ENCODE data around the gene ZNF384. TPM values are rescaled to one million over a fixed set of nuclear protein-coding genes. Genes with fewer than 3 reads are reported as not detected.

Gene ZNF384
- total RNA-seq, 1 experiment from 2014 or later, result 88.0 TPM

- Histone ChIP-seq H2AFZ (ENCODE audit: low read length) (no peak overlapping the region), H3K79me2 (ENCODE audit: insufficient read depth, low read length) (no peaks in the 10 kb centered on the region), H2BK15ac (ENCODE audit: low read depth, low read length) (no peak overlapping the region), H3K9me3 (ENCODE audit: control insufficient read depth, low read depth, low read length) (no peaks in the 10 kb centered on the region), H4K8ac (replicated peaks; ENCODE audit: insufficient read length, low read depth, low read length) (no peak overlapping the region), H3K4me2 (ENCODE audit: insufficient read depth, insufficient read length, low read length) (no peak overlapping the region), H3K4me1 (ENCODE audit: insufficient read depth, low read length) (no peaks in the 10 kb centered on the region), H3K27ac (ENCODE audit: insufficient read length, low read depth, low read length) (no peak overlapping the region), H2BK5ac (ENCODE audit: insufficient read length, low read length) (no peak overlapping the region), H3K79me1 (ENCODE audit: insufficient read depth, low read depth, low read length, poor library complexity, severe bottlenecking) (no peaks in the 10 kb centered on the region), H4K5ac (ENCODE audit: insufficient read length, low read depth, low read length) (no peak overlapping the region), H3K4ac (ENCODE audit: low read depth, low read length) (no peak overlapping the region), H3K23me2 (ENCODE audit: insufficient read length, low read depth, low read length, poor library complexity, severe bottlenecking) (no peaks in the 10 kb centered on the region), H2BK20ac (ENCODE audit: low read depth, low read length, poor library complexity, severe bottlenecking) (no peak overlapping the region), H3K56ac (ENCODE audit: insufficient read length, low read depth, low read length) (no peak overlapping the region), H3K18ac (ENCODE audit: insufficient read length, low read depth, low read length) (no peak overlapping the region), H2AK5ac (ENCODE audit: insufficient read length, low read length) (no peak overlapping the region), H3K27me3 (ENCODE audit: insufficient read depth, low read length) (no peaks in the 10 kb centered on the region), H2BK12ac (ENCODE audit: insufficient read length, low read depth, low read length) (no peak overlapping the region), H4K20me1 (ENCODE audit: control insufficient read depth, insufficient read depth, insufficient read length) (no peaks in the 10 kb centered on the region), H3T11ph (ENCODE audit: low read length) (no peak overlapping the region), H3K23ac (ENCODE audit: insufficient read length, low read depth, low read length) (no peak overlapping the region), H3K9ac (ENCODE audit: extremely low read depth, insufficient read length, low read length) (no peak overlapping the region), H2BK120ac (ENCODE audit: low read depth, low read length, poor library complexity, severe bottlenecking) (no peak overlapping the region), H3K14ac (ENCODE audit: insufficient read depth, low read length) (no peak overlapping the region), H4K91ac (ENCODE audit: insufficient read length, low read depth, low read length) (no peak overlapping the region)
- no peaks in the 10 kb centered on the region for H3K27me3 Mint-ChIP-seq (ENCODE audit: low read depth)
- H3K4me1 Mint-ChIP-seq, result no peaks in the 10 kb centered on the region
- no peaks in the 10 kb centered on the region for H3K9me3 Mint-ChIP-seq
- H3K4me3 Mint-ChIP-seq, result no peak overlapping the region
- no peak for TF ChIP-seq CTCF (conservative IDR thresholded peaks at IDR 0.05)
- no peak overlapping the region for H3K27ac Mint-ChIP-seq
- peaks cover 14 to 62% (median 42%) of the 10 kb centered on the region in 3 experiments for H3K36me3 Mint-ChIP-seq (ENCODE audit: insufficient read depth in 1 of 3, low read depth in 3 of 3)
- no CpG with 5 or more reads among the region's 1 CpG for WGBS (ENCODE audit: extremely low coverage, insufficient read length, low lambda C conversion rate)
- DNase-seq, result no peak
These were observed 35.8 kb downstream of the ZNF384 start for GRCh38 chr12:6653342-6653741.

Data from H9 (cell line).